ENCODE results near the gene MOB2. TPM values are rescaled to one million over a fixed set of nuclear protein-coding genes. Genes with fewer than 3 reads are reported as not detected.
A peak's percentile ranks its signal among the peaks of the same experiment; 100 is the strongest.

The MOB2 gene
- total RNA-seq, 2 donors from 2014 or later: 31.4 to 87.7 TPM

- Histone ChIP-seq H3K27me3 (replicated peaks; ENCODE audit: insufficient read depth) (no peaks in the 10 kb centered on the region), H3K27ac (no peak overlapping the region), H3K9me3 (no peaks in the 10 kb centered on the region), H3K4me1 (ENCODE audit: control insufficient read depth in 1 of 2, low read depth in 2 of 2) (peaks cover 0 to 16% of the 10 kb centered on the region in 2 donors), H3K36me3 (peaks cover 49% of the 10 kb centered on the region), H3K4me3 (no peak overlapping the region)
- no peak for ATAC-seq (ENCODE audit: insufficient number of reproducible peaks, low FRiP score, low read depth)
- TF ChIP-seq, protein P1, sequence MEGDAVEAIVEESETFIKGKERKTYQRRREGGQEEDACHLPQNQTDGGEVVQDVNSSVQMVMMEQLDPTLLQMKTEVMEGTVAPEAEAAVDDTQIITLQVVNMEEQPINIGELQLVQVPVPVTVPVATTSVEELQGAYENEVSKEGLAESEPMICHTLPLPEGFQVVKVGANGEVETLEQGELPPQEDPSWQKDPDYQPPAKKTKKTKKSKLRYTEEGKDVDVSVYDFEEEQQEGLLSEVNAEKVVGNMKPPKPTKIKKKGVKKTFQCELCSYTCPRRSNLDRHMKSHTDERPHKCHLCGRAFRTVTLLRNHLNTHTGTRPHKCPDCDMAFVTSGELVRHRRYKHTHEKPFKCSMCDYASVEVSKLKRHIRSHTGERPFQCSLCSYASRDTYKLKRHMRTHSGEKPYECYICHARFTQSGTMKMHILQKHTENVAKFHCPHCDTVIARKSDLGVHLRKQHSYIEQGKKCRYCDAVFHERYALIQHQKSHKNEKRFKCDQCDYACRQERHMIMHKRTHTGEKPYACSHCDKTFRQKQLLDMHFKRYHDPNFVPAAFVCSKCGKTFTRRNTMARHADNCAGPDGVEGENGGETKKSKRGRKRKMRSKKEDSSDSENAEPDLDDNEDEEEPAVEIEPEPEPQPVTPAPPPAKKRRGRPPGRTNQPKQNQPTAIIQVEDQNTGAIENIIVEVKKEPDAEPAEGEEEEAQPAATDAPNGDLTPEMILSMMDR (IDR thresholded peaks at IDR 0.05): no peak
- DNase-seq (ENCODE audit: low spot score): no peak
These were observed 17.2 kb downstream of the MOB2 start for GRCh38 chr11:1469287-1469910.

DNA sequence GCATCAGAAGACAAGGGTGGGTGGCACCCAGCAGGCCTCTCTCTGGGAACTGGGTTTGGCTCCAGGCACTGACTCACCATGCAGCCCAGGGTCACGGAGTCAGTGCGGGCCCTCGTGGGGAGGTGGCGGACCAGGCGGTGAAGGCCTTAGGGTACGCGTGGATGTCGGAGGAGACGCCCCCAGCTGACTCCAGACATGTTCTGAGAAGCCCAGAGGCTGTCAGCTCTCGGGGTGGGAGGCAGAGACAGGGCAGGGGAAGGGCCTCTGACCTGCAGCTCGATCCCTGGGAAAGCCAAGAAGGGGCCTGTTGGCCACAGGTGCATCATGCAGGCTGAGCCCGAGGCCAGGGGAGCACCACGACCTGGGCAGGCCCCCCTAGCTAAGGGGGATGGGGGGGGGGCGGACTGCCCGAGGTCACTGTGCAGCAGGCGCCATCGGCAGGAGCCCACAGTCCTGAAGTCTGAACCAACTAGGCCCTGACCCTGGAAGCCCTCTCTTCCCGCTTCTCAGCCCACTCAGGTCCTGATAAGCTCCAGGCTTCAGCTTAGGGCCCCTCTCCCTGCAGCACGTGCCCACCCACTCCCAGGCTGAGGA, 18.0 kb downstream of the MOB2 start:
- Histone ChIP-seq H3K4me1 (ENCODE audit: control insufficient read depth in 1 of 2, low read depth in 2 of 2) (peaks cover 0 to 16% of the 10 kb centered on the region in 2 donors), H3K36me3 (peaks cover 49% of the 10 kb centered on the region), H3K9me3 (no peaks in the 10 kb centered on the region), H3K27ac (peak overlapping the region; percentile 18 to 49), H3K4me3 (no peak overlapping the region), H3K27me3 (replicated peaks; ENCODE audit: insufficient read depth) (no peaks in the 10 kb centered on the region)
- ATAC-seq (ENCODE audit: insufficient number of reproducible peaks, low FRiP score, low read depth) (no peak), DNase-seq (ENCODE audit: low spot score) (no peak)
- TF ChIP-seq, protein P1 (IDR thresholded peaks at IDR 0.05): no peak

- no peak overlapping the region for H3K4me3 ChIP-seq
- H3K27ac ChIP-seq: peak overlapping the region; percentile 18 to 49
- peaks cover 44% of the 10 kb centered on the region for H3K36me3 ChIP-seq
These were observed 18.6 kb downstream of the MOB2 start for GRCh38 chr11:1468002-1468401.

GRCh38 chr11:1467270-1467669, 19.3 kb downstream of the MOB2 start:
- Histone ChIP-seq H3K36me3 (peaks cover 39% of the 10 kb centered on the region), H3K27ac (no peak overlapping the region), H3K9me3 (no peaks in the 10 kb centered on the region), H3K27me3 (replicated peaks; ENCODE audit: insufficient read depth) (no peaks in the 10 kb centered on the region), H3K4me1 (ENCODE audit: control insufficient read depth in 1 of 2, low read depth in 2 of 2) (peaks cover 0 to 16% of the 10 kb centered on the region in 2 donors), H3K4me3 (no peak overlapping the region)
- ATAC-seq (ENCODE audit: insufficient number of reproducible peaks, low FRiP score, low read depth) (no peak), DNase-seq (ENCODE audit: low spot score) (no peak)
- TF ChIP-seq, protein P1 (IDR thresholded peaks at IDR 0.05): no peak

More at GRCh38 chr11:1468002-1468401, 18.6 kb downstream of the MOB2 start:
- peaks cover 0 to 16% of the 10 kb centered on the region in 2 donors for H3K4me1 ChIP-seq (ENCODE audit: control insufficient read depth in 1 of 2, low read depth in 2 of 2)
- no peaks in the 10 kb centered on the region for H3K9me3 ChIP-seq
- ATAC-seq (ENCODE audit: insufficient number of reproducible peaks, low FRiP score, low read depth) (no peak), DNase-seq (ENCODE audit: low spot score) (no peak)
- TF ChIP-seq, protein P1 (IDR thresholded peaks at IDR 0.05): no peak
- no peaks in the 10 kb centered on the region for H3K27me3 ChIP-seq (replicated peaks; ENCODE audit: insufficient read depth)

GRCh38 chr11:1466784-1467183, 19.8 kb downstream of the MOB2 start:
- Histone ChIP-seq H3K4me3 (no peak overlapping the region), H3K36me3 (peaks cover 39% of the 10 kb centered on the region), H3K27me3 (replicated peaks; ENCODE audit: insufficient read depth) (no peaks in the 10 kb centered on the region), H3K9me3 (no peaks in the 10 kb centered on the region), H3K27ac (no peak overlapping the region), H3K4me1 (ENCODE audit: control insufficient read depth in 1 of 2, low read depth in 2 of 2) (peaks cover 0 to 16% of the 10 kb centered on the region in 2 donors)
- DNase-seq (ENCODE audit: low spot score) (no peak), ATAC-seq (ENCODE audit: insufficient number of reproducible peaks, low FRiP score, low read depth) (no peak)
- TF ChIP-seq, protein P1 (IDR thresholded peaks at IDR 0.05): no peak

All from thoracic aorta (tissue), 2 donors.